ENCODE results near the gene AQP2. TPM values are rescaled to one million over a fixed set of nuclear protein-coding genes. Genes with fewer than 3 reads are reported as not detected.

AQP2 gene
- total RNA-seq, 1 experiment from 2014 or later: not detected

DNA sequence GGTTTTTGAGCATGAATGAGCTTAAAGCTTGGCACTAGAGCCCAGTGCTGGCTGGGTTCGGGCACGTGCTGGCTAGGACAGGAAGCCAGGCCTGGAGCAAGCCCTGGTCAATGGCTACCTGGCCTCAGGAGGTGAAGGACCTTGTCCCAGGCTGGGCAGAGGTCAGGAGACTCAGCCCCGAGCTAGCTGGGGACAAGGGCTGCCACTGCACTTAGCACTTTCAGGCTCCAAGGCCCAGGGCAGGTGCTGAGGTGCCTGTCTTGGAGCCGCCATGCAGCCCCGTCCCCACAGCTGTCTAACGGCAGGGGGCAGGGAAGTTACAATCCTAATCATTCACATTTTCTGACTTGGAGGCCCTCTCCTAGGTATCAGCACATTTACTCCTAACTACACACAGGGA lies 17.9 kb downstream of the AQP2 start:
- Histone ChIP-seq H3K4me3 (replicated peaks in 1 of 2; ENCODE audit: low read depth in 1 of 2, low read length in 2 of 2) (no peak overlapping the region), H3K9me3 (ENCODE audit: control insufficient read depth in 1 of 2, insufficient read depth in 1 of 2, low read depth in 1 of 2, low read length in 2 of 2) (no peaks in the 10 kb centered on the region), H3K79me2 (ENCODE audit: insufficient read depth, low read length) (no peaks in the 10 kb centered on the region), H3K4me2 (ENCODE audit: low read length) (no peak overlapping the region), H4K20me1 (ENCODE audit: insufficient read depth) (no peaks in the 10 kb centered on the region), H3K27ac (ENCODE audit: low read depth, low read length) (no peak overlapping the region), H2AFZ (ENCODE audit: low read depth, low read length, poor library complexity, severe bottlenecking) (no peak overlapping the region), H3K9me2 (ENCODE audit: insufficient read depth) (no peaks in the 10 kb centered on the region), H3K36me3 (ENCODE audit: control insufficient read depth in 1 of 2, insufficient read depth in 2 of 2, low read length in 2 of 2) (no peaks in the 10 kb centered on the region), H3K9ac (ENCODE audit: low read length) (no peak overlapping the region), H3K4me1 (ENCODE audit: control insufficient read depth in 1 of 2, insufficient read depth in 2 of 2, low read length in 2 of 2) (peaks cover 1 to 17% of the 10 kb centered on the region in 2 experiments; a peak in 3 of 4 replicates), H3K27me3 (ENCODE audit: insufficient read depth, low read length) (0 out of 2 replicates have a peak, but pooled peaks cover 5% of the 10 kb centered on the region)
- POLR2A ChIA-PET: no interaction called here
- intact Hi-C loops (cut with micrococcal nuclease): loop anchor here (5.0 to 10.0 kb wide), 2 partner anchors 101 to 194 kb away; no protein-coding TSS in a partner anchor
- TF ChIP-seq CEBPB (IDR thresholded peaks at IDR 0.05; ENCODE audit: low read depth) (no peak), SIN3A (IDR thresholded peaks at IDR 0.05; ENCODE audit: low read depth) (no peak)
- TF ChIP-seq, protein P1, sequence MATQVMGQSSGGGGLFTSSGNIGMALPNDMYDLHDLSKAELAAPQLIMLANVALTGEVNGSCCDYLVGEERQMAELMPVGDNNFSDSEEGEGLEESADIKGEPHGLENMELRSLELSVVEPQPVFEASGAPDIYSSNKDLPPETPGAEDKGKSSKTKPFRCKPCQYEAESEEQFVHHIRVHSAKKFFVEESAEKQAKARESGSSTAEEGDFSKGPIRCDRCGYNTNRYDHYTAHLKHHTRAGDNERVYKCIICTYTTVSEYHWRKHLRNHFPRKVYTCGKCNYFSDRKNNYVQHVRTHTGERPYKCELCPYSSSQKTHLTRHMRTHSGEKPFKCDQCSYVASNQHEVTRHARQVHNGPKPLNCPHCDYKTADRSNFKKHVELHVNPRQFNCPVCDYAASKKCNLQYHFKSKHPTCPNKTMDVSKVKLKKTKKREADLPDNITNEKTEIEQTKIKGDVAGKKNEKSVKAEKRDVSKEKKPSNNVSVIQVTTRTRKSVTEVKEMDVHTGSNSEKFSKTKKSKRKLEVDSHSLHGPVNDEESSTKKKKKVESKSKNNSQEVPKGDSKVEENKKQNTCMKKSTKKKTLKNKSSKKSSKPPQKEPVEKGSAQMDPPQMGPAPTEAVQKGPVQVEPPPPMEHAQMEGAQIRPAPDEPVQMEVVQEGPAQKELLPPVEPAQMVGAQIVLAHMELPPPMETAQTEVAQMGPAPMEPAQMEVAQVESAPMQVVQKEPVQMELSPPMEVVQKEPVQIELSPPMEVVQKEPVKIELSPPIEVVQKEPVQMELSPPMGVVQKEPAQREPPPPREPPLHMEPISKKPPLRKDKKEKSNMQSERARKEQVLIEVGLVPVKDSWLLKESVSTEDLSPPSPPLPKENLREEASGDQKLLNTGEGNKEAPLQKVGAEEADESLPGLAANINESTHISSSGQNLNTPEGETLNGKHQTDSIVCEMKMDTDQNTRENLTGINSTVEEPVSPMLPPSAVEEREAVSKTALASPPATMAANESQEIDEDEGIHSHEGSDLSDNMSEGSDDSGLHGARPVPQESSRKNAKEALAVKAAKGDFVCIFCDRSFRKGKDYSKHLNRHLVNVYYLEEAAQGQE (IDR thresholded peaks at IDR 0.05; ENCODE audit: low read depth): no peak
- TF ChIP-seq, protein P2, sequence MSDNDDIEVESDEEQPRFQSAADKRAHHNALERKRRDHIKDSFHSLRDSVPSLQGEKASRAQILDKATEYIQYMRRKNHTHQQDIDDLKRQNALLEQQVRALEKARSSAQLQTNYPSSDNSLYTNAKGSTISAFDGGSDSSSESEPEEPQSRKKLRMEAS (IDR thresholded peaks at IDR 0.05): no peak
- ATAC-seq (no peak), DNase-seq (ENCODE audit: low read depth, low spot score) (no peak)
- CTCF ChIA-PET: interaction anchor here (0.7 to 4.0 kb wide), 11 partner anchors 10 to 227 kb away, joined by 3 to 65 read pairs (median 15); partner anchors contain the start of gene SMARCD1
- RAD21 ChIA-PET (ENCODE audit: low non-redundant PET in 1 of 2, low total read pairs in 2 of 2, uncharacterized antibody in 2 of 2, unreplicated experiment in 2 of 2): no interaction called here
- no TSS peak for BruUV-seq (replicated peaks)

DNA sequence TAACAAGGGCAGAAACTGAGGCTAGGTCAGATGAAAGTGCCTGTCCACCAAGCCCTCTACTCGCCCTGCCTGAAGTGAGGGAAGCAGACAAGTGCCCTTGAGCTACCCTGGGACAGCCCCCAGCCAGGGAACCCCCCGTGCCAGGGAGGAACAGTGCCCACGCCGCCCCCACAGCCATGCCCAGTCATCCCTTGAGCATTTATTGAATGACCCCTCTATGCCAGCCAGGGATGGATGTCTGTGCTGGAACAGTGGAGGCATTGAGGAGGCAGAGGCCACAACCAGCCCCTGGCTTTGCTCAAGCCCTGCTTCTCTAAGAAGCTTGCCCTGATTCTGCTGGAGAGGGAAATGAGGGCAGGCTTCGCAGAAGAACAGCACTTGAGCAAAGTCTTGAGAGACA lies 18.5 kb downstream of the AQP2 start:
- TF ChIP-seq ZNF274 (IDR thresholded peaks at IDR 0.05; ENCODE audit: low read depth, low read length) (no peak), SP1 (IDR thresholded peaks at IDR 0.05; ENCODE audit: low read depth) (no peak), CBX3 (IDR thresholded peaks at IDR 0.05; ENCODE audit: low read depth) (no peak), EZH2 (IDR thresholded peaks at IDR 0.05) (no peak), POLR2AphosphoS5 (IDR thresholded peaks at IDR 0.05; ENCODE audit: low read depth, low read length) (no peak), SRF (IDR thresholded peaks at IDR 0.05; ENCODE audit: low read depth) (no peak), ELF1 (IDR thresholded peaks at IDR 0.05; ENCODE audit: borderline replicate concordance, low read depth) (no peak)
- TF ChIP-seq, protein P2 (IDR thresholded peaks at IDR 0.05): no peak
- TF ChIP-seq, protein P3, sequence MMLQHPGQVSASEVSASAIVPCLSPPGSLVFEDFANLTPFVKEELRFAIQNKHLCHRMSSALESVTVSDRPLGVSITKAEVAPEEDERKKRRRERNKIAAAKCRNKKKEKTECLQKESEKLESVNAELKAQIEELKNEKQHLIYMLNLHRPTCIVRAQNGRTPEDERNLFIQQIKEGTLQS (IDR thresholded peaks at IDR 0.05): no peak
- Histone ChIP-seq H3K4me2 (ENCODE audit: low read length) (no peak overlapping the region), H2AFZ (ENCODE audit: low read depth, low read length, poor library complexity, severe bottlenecking) (no peak overlapping the region), H3K36me3 (ENCODE audit: control insufficient read depth in 1 of 2, insufficient read depth in 2 of 2, low read length in 2 of 2) (no peaks in the 10 kb centered on the region), H3K9me3 (ENCODE audit: control insufficient read depth in 1 of 2, insufficient read depth in 1 of 2, low read depth in 1 of 2, low read length in 2 of 2) (no peaks in the 10 kb centered on the region), H3K27me3 (ENCODE audit: insufficient read depth, low read length) (0 out of 2 replicates have a peak, but pooled peaks cover 5% of the 10 kb centered on the region), H3K9me2 (ENCODE audit: insufficient read depth) (no peaks in the 10 kb centered on the region), H3K9ac (ENCODE audit: low read length) (no peak overlapping the region), H3K27ac (ENCODE audit: low read depth, low read length) (no peak overlapping the region), H4K20me1 (ENCODE audit: insufficient read depth) (no peaks in the 10 kb centered on the region), H3K79me2 (ENCODE audit: insufficient read depth, low read length) (no peaks in the 10 kb centered on the region), H3K4me3 (replicated peaks in 1 of 2; ENCODE audit: low read depth in 1 of 2, low read length in 2 of 2) (no peak overlapping the region), H3K4me1 (ENCODE audit: control insufficient read depth in 1 of 2, insufficient read depth in 2 of 2, low read length in 2 of 2) (peaks cover 0 to 16% of the 10 kb centered on the region in 2 experiments; a peak in 2 of 4 replicates)
- CTCF ChIA-PET: interaction anchor here (1.2 to 4.0 kb wide), 4 partner anchors 10 to 102 kb away, joined by 3 to 65 read pairs (median 38); no protein-coding TSS in a partner anchor
- BruUV-seq (replicated peaks): no TSS peak
- DNase-seq (ENCODE audit: low read depth, low spot score) (no peak), ATAC-seq (no peak)
- RAD21 ChIA-PET (ENCODE audit: low non-redundant PET in 1 of 2, low total read pairs in 2 of 2, uncharacterized antibody in 2 of 2, unreplicated experiment in 2 of 2): no interaction called here
- intact Hi-C loops (cut with micrococcal nuclease): loop anchor here (5.0 to 10.0 kb wide), 2 partner anchors 102 to 194 kb away; no protein-coding TSS in a partner anchor
- POLR2A ChIA-PET: no interaction called here

All from HCT116 (cell line).